C1 segment of cervical spinal cord (tissue), 14 donors: ENCODE results near the gene GOLGA2.
"Not testable (repeated sequence)": the region's sequence is repeated elsewhere in the genome, so short reads cannot be mapped to it uniquely, and the experiment has no call there.

Source experiments
- DNase-seq, 14 donors: peaks; one replicate each; lab custom pipeline; 2025; lab: John Stamatoyannopoulos, UW

Gene GOLGA2

GRCh38 chr9:128296340-128297220, 20.8 kb upstream of the GOLGA2 start:
- no peak for DNase-seq

DNA sequence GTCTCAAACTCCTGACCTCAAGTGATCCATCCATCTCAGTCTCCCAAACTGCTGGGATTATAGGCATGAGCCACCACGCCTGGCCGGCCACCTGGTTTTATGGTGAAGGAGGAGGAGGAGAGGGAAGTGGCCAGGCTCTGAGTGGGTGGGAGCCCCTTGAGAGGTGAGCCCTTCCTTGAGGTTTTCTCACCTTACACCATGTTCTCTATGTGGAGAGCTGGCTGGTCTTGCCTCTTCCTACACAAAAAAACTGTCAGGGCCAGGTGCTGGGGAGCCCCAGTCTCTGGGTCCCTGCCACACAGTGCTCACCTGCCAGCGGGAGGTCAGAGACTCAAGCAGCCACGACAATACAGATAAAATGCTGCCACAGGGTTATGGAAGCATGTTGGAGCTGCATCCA, 18.3 kb upstream of the GOLGA2 start:
- no peak for DNase-seq

GRCh38 chr9:128293091-128293490, 17.3 kb upstream of the GOLGA2 start:
- DNase-seq, result no peak

DNA sequence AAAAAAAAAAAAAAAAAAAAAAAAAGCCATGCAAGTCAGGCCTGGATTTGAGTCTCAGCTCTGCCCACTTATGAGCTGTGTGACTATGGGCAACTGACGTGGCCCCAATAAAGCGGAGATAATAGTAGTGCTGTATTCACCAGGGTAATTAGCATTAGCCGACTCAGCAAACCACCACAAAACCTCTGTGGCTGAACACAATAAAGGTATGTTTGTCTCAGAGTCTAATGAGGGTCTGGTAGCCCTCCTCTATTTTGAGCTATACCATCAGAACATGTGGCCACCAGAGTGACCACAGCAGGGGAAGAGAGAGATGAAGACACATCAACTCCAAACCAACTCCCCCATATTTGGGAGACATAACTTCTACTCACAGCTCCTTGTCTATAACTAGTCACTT, 16.2 kb upstream of the GOLGA2 start:
- DNase-seq, result no peak

DNA sequence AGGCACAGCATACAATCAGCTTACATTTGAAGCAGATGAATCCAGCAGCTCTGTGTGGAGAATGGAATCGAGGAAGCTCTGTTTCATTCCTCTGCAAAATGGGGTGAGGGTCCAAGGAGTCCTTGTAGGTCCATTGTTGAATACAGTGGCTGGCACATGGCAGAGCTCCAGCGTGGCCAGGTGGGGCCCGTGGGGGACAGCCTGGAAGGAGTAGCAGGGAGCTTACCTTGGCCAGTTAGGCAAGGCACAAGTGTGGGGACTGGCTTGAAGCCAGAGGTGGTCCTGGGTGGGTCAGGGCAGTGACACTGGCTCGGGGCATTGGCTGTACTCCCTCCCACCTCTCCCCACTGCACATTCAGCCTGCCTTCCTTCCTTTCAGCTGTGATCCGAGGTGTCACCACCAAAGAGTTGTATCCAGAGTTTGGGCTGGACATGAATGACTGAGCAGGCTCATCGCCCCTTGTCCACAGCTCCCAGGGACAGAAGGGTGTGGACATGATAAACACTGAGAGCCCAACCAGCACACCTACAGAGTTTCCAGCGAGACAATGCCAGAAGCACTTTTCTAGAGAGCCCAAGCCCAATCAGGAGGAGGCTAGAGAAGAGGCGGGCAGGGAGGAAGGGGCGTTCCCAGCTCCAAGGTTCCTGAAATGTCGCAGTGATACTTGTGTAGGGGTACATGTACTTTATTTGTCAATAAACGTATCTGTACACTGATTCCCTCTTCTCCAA, 12.6 kb upstream of the GOLGA2 start:
- no peak for DNase-seq

- peak in 11 of 14 donors; percentile 28 to 68 (median 48) for DNase-seq
These were observed 10.6 kb upstream of the GOLGA2 start for GRCh38 chr9:128286440-128286839.

GRCh38 chr9:128285033-128285784, 9.4 kb upstream of the GOLGA2 start:
- peak in 1 of 14 donors; percentile 62 for DNase-seq

DNA sequence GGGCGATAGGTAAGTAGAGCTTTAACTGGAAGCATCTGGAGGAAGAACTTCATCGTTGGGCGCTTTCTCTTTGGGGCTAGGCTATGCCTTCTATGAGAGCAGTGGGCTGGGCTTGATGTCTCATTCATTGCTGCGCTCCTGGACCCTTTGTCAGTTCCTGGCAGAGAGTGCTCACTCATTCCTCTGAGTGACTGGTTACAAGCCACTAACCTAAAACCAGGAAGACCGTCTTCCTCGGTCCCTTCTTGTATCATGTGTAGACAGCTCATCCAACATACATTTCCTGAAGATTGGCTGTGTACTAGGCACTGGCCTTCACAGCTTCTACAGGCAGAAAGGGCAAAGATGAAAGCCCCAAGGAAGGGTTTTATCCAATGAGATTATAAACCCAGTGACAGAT, 6.7 kb upstream of the GOLGA2 start:
- DNase-seq, result no peak

DNA sequence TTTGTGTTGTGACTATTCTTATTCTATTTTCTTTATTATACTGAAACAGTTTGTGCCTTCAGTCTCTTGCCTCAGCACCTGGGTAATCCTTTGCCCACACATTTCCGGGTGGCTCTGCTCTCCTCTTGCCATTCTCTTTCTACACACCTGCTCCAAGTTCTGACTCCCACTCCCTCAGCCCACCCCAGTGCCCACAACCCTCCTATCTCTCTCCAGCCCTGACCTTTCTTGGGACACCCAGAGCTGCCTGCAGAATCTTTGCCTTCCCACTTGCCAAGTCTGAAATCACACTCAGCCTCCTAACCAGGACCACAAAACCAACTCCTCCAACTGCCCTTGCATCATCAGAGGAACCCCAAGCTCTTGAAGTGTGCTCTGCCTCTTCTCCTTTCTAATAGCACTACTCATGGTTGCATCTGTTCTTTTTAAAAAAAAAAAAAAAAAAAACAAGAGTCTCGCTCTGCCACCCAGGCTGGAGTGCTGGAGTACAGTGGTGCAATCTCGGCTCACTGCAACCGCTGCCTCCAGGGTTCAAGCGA, 4.3 kb upstream of the GOLGA2 start:
- no peak for DNase-seq

DNA sequence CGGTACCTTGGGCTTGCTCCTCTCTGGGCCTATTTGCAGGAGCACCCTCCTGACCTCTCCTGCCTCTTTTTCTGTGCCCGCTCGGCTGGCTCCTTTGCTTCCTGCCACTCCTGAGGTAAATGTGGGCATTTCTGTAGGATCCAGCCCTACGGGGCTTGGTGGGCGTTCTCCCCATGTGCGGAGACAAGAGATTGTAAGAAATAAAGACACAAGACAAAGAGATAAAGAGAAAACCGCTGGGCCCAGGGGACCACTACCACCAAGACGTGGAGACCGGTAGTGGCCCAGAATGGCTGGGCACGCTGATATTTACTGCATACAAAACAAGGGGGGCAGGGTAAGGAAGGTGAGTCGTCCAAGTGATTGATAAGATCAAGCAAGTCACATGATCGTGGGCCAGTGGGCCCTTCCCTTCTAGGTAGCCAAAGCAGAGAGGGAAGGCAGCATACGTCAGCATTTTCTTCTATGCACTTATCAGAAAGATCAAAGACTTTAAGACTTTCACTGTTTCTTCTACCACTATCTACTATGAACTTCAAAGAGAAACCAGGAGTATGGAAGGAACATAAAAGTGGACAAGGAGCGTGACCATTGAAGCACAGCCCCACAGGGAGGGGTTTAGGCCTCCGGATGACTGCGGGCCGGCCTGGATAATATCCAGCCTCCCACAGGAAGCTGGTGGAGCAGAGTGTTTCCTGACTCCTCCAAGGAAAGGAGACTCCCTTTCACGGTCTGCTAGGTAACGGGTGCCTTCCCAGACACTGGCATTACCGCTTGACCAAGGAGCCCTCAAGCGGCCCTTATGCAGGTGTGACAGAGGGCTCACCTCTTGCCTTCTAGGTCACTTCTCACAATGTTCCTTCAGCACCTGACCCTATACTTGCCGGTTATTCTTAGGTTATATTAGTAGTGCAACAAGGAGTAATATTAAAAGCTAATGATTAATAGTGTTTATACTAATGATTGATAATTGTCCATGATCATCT, 3.6 kb upstream of the GOLGA2 start:
- not testable (repeated sequence) for DNase-seq

GRCh38 chr9:128276574-128277270, 915 bp upstream of the GOLGA2 start:
- DNase-seq, result peak in 2 of 14 donors; percentile 37 to 39

DNA sequence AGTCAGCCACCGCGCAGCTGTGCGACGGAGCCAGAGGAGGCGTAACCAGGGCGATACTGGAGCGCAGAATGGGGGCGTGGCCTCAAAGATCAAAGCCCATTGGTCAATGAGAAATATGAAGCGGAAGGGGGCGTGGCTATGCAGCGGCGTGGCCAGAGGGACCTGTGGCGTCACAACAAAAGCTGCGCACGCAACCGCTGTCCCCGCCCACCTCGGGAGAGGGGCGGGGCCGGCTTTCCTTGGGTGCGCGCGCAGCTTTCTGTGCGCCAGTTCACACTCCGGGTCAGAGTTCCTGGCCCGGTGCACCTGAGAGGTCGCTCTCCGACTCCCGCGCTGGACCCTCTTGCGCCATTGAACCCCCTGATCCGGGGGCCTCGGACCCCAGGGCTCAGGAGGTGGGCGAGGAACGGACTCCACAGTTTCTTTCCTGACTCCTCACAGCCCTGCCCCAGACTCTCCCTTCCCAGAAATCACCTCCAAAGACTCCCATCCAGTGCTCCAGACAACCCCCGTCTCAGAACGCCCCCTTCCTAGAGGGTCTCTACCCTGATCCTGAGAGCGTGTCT, 284 bp upstream of the GOLGA2 start, which contains the start of gene SWI5:
Gene SWI5 (plus strand): TSS at position 269 of the 566 bp plus-strand sequence.
- DNase-seq, result peak; percentile 95 to 99 (median 98)

DNA sequence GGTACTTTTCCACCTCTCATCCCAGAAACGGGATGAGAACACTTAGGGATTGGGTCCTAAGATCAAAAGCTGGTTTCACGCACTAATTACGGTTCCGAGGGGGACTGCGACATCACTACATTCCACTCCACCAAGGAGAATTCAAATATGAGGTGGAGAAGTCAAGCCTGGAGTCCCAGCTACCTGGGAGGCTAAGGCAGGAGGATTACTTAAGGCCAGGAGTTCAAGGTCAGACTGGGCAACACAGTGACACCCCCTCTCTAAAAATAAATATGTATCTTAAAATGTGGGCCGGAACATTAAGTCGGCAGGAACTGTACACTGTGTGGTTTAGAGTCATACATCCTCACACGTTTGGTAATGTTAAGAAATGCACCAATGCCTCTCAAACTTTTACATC, 1.6 kb downstream of the GOLGA2 start:
- DNase-seq, result no peak

- no peak for DNase-seq
These were observed 4.3 kb downstream of the GOLGA2 start for GRCh38 chr9:128271512-128271911.

DNA sequence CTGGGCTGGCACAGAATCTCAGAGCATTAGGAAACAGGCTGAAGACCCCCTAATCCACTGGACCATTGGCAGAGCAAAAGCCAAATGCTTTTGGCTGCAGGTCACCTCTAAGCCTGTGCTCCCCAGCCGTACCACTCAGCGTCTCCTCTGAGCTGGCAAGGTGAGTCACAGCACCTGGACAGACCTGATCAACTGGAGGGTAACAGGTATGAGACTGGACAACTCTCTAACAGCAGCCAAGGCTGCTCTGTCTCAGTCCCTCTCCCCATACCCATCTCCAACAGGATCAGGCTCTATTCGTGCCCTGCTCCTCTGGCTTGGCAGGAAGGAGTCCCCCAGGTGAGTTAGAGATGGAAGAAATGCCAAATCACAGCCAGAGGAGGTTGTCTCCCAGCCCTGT, 4.7 kb downstream of the GOLGA2 start:
- DNase-seq, result no peak

DNA sequence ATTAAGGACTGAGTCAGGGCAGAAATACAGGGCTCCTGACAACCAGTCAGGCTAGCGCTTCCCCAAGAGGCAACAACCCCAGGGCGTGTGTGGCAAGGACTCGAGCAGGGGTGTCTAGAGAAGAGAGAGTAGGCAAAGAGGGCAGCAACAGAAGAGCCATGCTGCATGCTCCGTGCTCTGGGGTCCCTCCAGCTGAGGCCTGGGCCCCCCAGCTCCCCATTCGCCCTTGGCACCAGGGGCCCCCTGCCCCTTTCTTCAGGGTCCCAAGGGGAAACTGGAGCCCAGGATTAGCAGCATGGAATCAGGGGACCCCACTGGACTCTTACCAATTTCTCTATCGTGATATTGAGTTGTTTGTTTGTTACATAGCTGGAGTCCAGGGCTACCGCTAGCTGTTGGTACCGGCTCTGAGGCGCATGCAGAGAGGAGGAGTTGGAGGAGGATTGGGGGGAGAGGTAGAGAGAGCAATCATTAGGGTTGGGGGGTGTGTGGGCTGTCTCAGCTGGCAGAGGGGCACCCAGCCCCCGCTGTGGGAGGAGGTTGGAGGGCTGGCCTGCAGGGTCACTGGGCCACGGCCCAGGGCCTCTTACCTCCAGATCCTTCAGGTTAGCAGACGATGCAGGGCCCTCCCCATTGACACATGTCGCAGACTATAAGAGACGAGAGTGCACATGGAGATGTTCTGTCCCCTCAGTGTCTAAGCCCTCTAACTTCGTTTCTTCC, 8.8 kb downstream of the GOLGA2 start:
- DNase-seq, result no peak

- DNase-seq, result no peak
These were observed 10.4 kb downstream of the GOLGA2 start for GRCh38 chr9:128265348-128265847.

DNA sequence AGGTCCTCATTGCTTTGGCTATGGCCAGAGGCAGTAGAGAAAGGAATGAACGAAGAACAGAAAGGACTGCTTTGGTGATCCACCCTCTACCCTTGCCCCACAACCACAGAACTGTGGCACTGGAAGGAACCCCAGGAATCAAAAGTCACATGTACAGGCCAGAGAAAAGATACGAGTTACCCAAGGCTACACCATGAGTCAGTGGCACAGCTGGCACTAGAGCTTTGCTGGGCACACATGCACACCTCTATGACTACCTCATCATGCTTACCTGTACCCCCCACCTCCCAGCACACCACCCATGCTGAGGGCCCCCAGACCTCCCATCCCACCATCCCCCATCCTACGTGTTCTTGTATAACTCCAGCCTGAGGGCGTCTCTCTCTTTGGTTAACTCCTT, 13.1 kb downstream of the GOLGA2 start:
- DNase-seq, result no peak

GRCh38 chr9:128260340-128260739, 15.5 kb downstream of the GOLGA2 start:
- DNase-seq, result no peak
